CD4-positive, alpha-beta T cell treated with Interleukin-10 for 1 hour (primary cell): Measurements from ENCODE around the gene AMDHD1.
"Not testable (repeated sequence)": the region's sequence is repeated elsewhere in the genome, so short reads cannot be mapped to it uniquely, and the experiment has no call there.

ENCODE experiments used
- DNase-seq: peaks from one replicate; pipeline ENCODE4 v3.0.0-alpha.2; 2020

Gene AMDHD1

DNA sequence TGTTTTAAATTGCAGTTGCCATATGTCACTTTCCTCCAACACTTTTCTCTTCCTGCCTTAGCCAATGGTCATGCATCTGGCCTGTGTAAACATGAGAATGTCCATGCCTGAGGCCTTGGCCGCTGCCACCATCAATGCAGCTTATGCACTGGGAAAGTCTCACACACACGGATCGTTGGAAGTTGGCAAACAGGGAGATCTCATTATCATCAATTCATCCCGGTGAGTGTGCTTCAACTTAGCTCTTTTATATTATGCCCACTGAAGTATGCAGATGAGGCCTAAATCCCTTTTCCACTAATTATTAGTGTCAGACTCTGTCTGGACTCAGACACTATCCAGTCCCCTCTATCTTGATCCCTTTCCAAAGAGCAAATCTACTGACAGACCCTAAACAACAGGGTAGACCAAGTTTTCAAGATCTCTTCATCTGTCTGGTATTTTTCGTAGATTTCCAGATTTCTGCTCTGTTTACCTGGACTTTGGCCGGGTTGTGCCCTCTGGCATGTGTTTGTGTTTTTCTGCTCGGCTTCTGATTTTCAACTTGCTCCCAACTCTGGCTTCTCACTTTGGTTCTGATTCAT, 23.2 kb downstream of the AMDHD1 start:
- no peak for DNase-seq

DNA sequence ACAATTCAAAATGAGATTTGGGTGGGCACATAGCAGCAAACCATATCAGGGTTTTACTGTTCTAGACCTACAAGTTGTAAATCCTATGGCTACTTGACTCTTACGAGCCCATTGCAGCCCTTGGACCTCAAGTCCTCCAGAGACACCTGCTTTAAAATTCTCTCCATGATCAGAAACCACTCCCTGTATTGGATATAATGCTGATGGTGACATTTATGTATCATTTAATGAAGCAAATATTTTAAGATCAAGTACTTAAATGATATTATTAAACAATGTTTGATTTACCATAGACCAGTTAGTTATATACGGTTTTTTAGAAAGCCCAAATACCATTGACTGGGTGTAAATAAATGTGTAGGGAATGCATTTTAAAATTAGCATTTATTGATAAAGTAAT, 24.2 kb downstream of the AMDHD1 start:
- DNase-seq: no peak

DNA sequence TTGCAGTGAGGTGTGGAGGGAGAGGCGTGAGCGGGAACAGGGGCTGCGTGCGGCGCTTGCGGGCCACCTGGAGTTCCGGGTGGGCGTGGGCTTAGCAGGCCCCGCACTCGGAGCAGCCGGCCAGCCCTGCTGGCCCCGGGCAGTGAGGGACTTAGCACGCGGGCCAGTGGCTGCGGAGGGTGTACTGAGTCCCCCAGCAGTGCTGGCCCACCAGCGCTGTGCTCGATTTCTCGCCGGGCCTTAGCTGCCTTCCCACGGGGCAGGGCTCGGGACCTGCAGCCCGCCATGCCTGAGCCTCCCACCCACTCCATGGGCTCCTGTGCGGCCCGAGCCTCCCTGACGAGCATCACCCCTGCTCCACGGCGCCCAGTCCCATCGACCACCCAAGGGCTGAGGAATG, 26.0 kb downstream of the AMDHD1 start:
- not testable (repeated sequence) for DNase-seq

DNA sequence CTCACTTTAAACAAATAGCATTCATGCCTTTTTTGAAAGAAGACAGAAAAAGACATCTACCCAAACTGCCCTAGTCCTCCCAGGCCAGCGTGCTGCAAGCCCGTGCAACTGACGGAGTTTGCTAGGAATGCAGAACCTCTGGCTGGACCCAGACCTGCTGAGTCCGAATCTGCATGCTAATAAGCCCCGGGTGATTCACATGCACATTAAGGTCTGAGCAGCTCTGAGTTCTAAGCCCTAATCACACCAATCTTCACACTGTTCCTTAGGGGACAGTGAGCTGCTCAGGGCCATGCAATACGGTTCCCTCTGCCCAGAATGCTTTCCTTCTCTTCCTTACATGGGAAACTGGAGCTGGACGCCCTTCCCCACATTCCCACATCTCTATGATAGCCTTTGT, 27.8 kb downstream of the AMDHD1 start:
- no peak for DNase-seq

DNA sequence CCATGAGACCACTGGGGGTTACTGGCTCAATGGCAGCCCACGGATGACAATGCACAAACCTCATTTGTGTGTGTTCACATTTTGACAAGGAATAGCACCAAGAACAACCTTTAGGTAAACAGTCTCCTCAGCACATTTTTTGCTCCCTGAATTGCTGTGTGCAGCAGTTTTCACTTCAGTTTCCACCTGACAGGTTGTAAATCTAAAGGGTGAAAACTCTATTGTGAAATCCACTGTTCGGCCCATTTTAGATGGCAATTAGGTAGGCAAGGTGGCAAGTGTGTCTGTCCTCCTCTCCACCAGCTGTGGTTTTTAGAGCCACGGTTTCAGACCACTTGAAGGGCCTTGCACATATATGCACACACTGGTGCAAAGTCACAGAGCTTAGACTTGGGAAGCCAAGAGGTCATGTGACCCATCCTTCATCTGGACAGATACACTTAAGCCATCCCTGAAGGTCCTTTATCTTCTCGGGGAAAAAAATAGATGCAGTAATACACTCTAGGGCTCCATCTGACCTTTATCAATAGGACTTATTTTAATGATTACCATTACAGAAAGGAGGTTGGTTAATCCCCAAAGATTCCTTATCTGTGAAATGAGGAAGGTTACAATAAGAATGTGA, 29.8 kb downstream of the AMDHD1 start:
- no peak for DNase-seq

DNA sequence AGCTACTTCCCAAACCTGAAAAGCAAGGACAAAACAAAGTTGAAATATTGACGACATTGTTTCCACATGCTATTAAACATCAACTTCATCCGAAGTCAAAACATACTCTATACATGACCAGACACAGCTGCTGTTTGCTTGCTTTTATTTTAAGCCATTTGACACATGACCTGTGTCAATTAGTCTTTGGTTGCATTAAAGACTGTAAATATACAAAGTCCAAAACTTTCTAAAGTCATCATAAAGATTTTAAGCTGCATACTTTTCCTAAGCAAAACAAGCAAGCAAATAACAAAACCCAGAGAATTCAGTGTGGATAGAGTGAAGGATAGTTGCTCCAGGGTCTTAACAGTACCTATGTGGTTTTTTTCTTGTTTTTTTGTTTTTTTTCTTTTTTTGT, 31.2 kb downstream of the AMDHD1 start:
- DNase-seq: no peak

DNA sequence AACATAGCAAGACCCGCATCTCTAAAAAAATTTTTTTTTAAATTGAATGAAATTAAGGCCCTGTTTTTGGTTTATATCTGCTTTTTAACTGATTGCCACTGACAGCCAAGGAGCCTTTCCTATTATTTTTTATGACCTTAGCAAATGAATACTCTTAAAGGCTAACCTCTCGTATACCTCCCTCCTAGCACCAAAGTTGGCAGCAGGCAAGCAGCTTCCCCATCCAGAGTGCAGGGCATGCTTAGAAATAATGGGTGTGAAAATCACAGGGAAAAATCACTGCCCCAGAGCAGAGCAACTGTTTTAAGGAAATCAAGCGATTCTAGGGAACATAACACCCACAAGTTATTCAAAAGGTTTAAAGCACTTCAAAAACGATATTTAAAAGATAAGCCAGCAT, 32.4 kb downstream of the AMDHD1 start:
- DNase-seq: no peak

DNA sequence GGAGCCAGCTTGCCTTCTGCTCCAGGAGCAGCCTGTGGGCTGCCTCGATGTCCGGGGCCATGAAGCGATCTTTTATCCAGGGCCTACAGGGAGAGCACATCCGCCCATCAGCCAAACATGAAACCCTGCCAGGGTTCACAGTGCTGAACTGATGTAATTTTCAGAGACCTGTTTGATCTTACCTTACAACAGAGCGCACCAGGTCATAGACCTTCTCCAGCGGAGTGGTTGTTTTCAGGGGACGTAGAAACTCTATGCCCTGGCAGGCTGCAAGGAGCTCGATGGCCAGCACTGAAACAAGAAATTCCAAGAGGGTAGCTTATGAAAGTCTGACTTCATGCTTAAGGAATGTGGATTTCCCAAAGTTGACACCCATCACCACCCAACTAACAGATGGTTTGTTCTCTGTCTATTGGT, 33.3 kb downstream of the AMDHD1 start:
- no peak for DNase-seq

DNA sequence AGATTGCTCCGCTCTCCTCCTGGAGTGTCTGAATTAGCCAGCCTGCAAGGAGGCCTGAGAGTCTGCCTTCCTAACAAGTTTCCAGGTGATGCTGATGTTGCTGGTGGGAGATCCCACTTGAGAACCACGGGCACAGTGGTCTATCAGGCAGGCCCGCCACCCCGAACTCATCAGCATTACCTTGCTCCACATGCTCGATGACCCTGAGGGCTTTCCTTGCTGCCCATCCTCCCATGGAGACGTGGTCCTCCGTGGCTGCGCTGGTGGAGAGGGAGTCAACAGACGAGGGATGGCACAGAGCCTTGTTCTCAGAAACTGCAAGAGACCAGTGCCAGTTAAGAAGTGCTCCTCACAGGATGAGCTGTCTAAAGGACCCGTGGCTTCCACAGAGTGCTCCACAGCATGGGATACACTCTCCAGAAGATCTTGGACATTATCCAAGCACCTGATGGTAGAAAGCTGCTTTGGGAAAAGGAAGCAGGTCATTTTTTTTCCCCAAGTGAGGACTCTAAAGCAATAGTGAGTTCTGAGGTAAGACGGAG, 34.7 kb downstream of the AMDHD1 start:
- DNase-seq: no peak

DNA sequence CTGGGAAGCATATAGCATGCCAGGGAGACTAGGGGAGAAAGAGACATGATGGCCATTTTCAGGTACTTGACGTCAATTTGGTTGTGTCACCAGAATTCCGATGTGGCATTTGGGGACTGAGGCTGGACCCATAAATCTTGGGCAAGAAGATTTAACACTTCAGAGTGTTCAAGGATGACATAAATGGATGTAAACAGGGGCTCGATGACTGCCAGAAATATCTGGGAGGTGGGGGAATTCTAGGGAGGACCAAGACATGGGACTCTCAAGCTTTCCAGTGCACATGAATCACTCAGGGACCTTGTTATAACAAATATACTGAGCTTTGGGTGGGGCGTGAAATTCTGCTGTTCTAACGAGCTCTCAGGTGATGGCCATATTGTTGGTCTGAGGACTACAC, 35.2 kb downstream of the AMDHD1 start:
- no peak for DNase-seq

DNA sequence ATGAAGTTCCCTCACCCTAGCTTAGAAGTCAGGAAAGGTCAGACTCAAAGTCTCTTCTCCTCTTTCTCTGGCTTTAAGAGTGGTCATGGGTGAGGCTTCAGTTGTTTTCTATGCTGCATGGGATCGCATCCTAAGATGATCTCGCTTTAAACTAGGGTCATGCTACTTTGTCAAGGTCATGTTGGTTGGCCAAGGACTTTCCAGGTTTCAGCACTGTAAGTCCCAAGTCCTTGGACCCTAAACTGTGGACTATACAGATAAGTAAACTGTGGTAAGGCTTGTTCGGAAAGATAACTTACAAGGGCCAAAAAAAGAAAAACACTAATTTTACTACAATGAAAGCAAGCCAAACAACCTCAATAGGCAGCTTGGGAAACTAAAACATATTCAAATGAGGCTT, 35.6 kb downstream of the AMDHD1 start:
- DNase-seq: no peak

DNA sequence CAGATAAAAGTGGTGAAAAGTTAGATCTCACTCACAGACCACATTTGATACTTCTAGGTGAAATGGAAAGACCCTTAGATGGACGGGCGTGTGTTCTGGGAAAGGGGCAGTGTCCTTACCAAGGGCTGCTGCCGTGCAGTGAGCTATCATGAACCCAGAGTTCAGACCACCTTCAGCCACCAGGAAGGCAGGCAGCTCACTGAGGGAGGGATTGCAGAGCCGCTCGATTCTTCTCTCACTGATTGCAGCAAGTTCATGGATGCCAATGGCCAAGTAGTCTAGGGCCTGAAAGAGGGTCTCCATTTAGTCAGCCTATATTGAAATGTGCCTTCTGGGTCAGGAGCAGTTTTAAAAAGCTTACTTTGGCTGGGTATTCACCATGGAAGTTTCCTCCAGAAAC, 37.3 kb downstream of the AMDHD1 start:
- no peak for DNase-seq

DNA sequence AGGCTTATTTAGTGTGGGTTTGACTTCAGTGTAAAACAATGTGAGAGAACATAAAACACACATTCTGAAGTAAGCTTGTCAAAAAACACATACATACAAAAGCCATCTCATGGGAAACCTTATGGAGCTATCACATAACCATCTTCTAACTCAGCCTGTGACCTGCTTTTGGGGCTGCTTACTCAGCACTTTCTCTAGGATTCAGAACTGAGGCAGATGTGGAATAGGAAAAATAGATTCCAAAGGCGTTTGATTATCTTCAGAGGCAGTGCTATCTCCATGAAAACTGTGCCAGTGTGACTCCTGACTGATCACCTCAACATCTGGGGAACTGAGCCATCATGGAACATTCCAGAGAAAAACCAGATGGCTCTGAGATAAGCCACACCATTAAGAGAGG, 39.5 kb downstream of the AMDHD1 start:
- no peak for DNase-seq

DNA sequence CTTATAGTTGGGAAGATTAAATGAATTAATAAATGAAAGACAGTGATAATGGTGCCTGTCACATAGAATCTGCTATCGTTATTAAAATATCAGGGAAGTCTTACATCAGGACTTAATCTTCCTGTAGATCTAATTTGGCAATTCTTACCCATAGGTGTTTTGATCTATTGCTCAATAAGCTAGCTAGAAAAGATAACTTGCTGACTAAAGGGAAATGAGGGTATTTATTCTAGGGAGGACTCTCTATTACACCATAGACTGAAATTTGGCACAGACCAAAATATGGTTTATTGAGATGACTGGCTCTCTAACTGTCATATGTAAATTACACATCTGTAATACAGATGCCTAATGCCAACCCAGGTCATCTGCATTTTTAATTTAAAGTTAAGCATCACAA, 41.6 kb downstream of the AMDHD1 start:
- no peak for DNase-seq

DNA sequence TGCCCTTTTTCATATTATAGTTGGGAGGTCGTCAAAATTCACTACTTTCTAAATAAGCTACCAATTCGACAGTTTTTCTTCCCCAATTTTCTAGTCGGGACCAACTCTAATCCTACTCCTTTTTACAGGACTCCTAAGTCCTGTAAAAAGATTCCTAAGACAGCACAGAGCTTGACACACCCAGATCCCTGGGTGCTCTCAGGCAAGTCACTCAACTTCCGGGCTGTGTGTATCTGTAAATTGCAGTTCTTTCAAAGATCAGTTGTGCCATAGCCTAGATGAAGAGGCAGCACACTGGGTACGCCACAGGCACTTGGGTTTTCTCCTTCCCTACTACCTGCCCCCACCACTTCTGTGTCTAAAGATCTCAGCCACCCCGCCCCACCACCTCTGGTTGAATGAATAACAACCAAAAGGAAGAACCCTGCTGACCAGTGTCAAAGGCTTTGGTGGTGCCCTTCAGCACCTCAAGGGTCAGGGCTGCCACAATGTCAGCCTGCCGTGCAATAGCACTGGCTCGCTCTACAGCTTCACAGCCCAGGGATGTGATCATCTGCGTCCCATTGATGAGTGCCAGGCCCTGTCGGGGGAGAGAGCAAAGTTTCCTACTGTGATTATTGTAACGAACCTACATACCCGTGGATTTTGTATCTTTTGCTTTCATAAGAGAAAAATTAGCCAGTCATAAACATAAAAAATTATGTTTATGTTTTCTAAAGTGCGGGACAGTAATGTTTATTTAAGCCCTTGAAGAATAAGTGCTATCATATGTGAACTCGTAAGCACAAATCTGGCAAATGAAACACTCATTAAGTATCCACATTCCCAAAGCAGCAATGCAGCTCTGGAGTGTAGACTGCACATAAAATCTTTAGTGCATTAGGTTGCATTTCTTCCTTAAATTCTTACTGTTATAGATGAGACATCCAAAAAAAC, 43.8 kb downstream of the AMDHD1 start:
- DNase-seq: no peak

DNA sequence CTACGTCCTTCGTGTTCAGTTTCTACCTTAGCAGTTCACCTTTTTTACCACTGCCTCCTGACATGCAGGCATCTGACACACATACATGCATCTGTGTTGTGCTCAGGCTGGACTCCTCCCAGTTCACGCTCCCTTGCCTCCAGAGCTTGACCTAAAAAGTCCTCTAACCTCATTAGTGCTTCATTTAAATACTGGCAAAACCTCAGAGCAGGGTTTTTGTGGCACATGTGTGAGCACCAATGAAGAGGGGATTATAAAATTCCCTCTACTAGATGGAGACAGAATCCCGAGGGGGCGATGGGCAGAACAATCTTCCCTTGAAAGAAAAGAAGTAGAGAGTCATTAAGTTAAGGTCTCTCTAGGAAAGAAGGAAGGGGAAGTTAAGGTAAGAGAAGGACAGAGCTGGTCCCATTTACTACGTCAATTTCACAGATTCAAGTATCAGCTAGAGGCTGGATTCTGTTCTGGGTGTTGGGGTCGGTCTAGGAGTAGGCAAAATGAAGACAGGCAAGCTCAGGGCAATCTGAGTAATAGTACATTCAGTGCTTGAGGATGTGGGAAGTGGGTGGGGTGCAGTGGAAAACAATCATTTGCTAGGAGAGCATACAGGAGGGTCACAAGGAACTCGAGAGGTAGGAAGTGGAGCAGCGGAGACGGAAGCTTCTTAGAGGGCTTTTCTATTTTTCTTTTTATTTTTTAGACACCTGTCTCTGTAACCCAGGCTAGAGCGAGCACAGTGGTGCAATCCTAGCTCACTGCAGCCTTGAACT, 45.6 kb downstream of the AMDHD1 start:
- no peak for DNase-seq

DNA sequence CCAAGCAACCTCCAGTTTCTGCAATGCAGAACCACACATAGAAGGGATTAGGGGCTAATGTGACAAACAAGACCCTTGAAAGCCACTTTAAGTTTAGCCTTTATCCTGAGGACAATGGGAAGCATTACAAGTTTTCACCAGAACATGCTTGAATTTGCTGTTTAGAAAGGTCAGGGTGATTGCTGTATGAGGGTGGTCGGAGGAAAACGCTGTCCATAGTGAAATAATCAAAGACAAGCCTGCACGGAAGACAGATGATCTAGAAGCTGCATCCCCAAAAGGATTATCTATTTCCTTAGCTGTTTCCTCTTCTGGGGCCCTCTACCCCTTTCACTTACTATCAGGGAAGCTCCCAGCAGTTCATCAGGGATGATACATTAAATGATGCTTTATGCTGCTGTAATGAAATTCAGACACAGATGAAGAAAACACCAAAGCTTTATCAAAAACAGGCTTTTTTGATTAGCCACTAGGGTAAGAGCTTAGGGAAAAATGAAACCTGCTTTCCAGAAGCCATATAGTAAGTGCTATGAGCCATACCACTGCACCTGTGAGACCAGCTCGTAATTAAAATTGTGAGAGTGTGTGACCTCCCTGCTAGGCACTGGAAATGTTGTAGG, 46.5 kb downstream of the AMDHD1 start:
- DNase-seq: no peak

DNA sequence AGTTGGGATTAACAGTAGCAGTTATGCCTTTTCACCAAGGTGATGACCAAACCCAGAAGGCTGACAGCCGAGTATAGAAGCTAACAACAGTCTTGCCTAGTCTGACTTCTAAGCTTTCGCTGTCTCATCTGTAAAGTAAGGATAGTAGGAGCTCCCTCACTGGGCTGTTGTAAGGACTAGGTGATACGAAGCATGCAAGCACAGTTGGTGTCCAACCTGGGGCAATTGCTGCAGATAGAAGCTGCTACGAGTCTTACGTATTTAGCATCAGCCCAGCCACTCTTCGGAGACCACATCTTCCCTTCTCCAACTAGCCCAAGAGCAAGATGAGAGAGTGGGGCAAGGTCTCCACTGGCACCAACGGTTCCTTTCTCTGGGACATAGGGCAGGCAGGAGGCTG, 47.0 kb downstream of the AMDHD1 start:
- no peak for DNase-seq

DNA sequence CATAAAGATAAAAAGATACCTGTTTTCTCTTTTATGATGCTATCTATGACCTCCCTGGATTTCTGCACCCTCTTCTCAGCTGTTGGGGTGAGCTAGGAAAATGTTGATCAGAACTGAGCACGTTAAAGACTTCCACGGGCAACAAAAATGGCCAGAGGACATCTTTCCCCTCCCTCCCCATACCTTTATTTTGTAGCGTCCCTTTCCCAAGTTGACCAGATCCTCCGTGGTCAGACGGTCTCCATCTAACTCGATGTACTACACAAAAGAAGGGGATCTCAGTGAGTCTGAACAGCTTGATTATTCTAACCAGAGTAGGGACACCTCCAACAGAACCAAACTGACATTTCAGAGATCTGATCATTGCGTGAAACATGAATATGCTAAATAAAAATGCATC, 50.8 kb downstream of the AMDHD1 start:
- DNase-seq: no peak

DNA sequence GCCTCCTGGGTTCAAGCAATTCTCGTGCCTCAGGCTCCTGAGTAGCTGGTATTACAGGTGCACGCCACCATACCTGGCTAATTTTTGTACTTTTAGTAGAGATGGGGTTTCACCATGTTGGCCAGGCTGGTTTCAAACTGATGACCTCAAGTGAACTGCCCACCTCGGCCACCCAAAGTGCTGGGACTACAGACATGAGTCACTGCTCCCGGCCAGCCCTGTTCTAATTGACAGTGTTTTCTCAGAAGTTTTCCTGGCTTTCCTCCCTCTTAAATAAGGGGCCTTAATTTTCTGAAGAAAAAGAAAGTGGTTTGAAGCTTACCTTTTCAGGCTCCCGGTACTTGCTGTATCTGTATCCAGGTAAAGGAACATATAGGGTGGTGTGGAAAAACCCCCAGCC, 51.3 kb downstream of the AMDHD1 start:
- no peak for DNase-seq

DNA sequence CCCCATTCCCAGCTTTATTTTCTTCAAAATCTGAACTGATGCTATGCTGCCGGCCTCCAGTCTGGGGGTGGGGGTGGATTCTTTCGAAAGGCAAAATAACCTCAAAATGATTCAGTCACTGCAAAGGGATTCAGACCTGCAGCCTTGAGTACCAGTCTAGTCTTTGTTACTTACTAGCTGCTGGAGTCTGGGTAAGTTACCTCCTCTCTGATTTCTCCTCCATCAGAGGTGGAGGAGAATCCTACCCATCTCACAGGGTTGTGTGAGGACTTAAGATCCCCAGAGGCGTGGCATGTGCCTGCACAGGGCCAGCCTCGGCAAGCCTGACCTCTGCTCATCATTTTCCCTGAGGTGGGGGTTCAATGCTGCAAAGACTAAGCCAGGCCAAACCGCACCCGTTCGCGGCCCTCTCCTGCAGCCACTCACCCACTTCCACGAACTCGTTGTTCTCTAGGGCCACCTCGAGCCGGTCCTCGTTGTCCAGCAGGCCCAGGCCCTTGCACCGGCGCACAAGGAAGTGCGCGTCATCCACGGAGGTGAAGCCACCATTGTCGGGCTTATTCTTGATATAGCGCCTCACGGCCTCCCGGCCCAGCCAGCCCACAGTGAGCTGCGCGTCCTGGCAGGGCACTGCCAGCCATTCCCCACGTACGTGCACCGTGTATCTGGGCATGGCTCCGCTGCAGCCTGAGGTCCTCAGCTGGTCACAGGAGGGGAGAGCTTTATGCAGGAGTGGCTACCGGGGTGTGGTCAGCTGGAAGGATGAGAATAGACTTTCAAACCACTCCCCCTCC, 52.3 kb downstream of the AMDHD1 start:
- DNase-seq: no peak
